K562 (cell line): ENCODE data around the gene RBM20. TPM values are rescaled to one million over a fixed set of nuclear protein-coding genes. Genes with fewer than 3 reads are reported as not detected.
A peak's percentile ranks its signal among the peaks of the same experiment; 100 is the strongest.

Source experiments
- ASH1L ChIP-seq: fragments of 450-650 bp; IDR thresholded peaks from 2 replicates; pipeline ENCODE4 v1.6.1; 2018; ENCODE audit warnings: borderline replicate concordance, mild to moderate bottlenecking, low read depth; ENCODE audit not compliant: partially characterized antibody
- CAMTA2 ChIP-seq: fragments of 250-450 bp; sonication (Bioruptor Pico); conservative IDR thresholded peaks from 2 replicates; pipeline ENCODE4 v1.5.1; 2022
- CEBPB ChIP-seq: fragments of 450-650 bp; IDR thresholded peaks from 2 replicates; pipeline ENCODE4 v1.6.1; 2016; ENCODE audit warnings: missing genetic modification characterization, missing compliant biosample characterization
- FOXJ2 ChIP-seq: fragments of 200-800 bp; sonication (Bioruptor generic); IDR thresholded peaks from 2 replicates; pipeline ENCODE4 v1.6.1; 2016; ENCODE audit warnings: missing genetic modification characterization, missing compliant biosample characterization
- GABPB1 ChIP-seq: sonication (generic); formaldehyde crosslinking; IDR thresholded peaks from 2 replicates; pipeline ENCODE4 v1.8.0; 2022; ENCODE audit warnings: mild to moderate bottlenecking, missing genetic modification reagents
- GATAD2B ChIP-seq: fragments of 450-650 bp; IDR thresholded peaks from 2 replicates; pipeline ENCODE4 v1.6.1; 2017; ENCODE audit warnings: mild to moderate bottlenecking, borderline replicate concordance
- L3MBTL2 ChIP-seq: fragments of 450-650 bp; IDR thresholded peaks from 2 replicates; pipeline ENCODE4 v1.6.1; 2016; ENCODE audit warnings: mild to moderate bottlenecking, moderate library complexity
- MAFF ChIP-seq: IDR thresholded peaks from 2 replicates; pipeline ENCODE4 v1.6.1; 2012; ENCODE audit warnings: low read length, improper control_type of control experiment
- MAZ ChIP-seq, 2 experiments: fragments of 450-650 bp in 1 of 2; sonication (generic) in 1 of 2; formaldehyde crosslinking; IDR thresholded peaks in 1 of 2; conservative IDR thresholded peaks in 1 of 2; 2 replicates each; pipeline versions ENCODE4 v1.4.0 to v1.5.0; 2020; ENCODE audit warnings: mild to moderate bottlenecking in 1 of 2, missing genetic modification reagents in 1 of 2
- MEIS2 ChIP-seq: fragments of 450-650 bp; IDR thresholded peaks from 2 replicates; pipeline ENCODE4 v1.6.1; 2014; ENCODE audit warnings: mild to moderate bottlenecking; ENCODE audit not compliant: partially characterized antibody
- NFE2 ChIP-seq: IDR thresholded peaks from 2 replicates; pipeline ENCODE4 v1.6.1; 2014; ENCODE audit warnings: antibody characterized with exemption, low read depth
- NFRKB ChIP-seq: fragments of 450-650 bp; IDR thresholded peaks from 2 replicates; pipeline ENCODE4 v1.6.1; 2016; ENCODE audit warnings: low read depth
- PHF8 ChIP-seq: fragments of 200-600 bp; sonication (generic); IDR thresholded peaks from 2 replicates; pipeline ENCODE4 v1.6.1; 2012; ENCODE audit warnings: mixed run types, mild to moderate bottlenecking, inconsistent platforms, low read length, moderate library complexity, borderline replicate concordance
- PRPF4 ChIP-seq: fragments of 200-400 bp; formaldehyde crosslinking; IDR thresholded peaks from one replicate; pipeline ENCODE4 v1.6.1; 2017; ENCODE audit warnings: low read length, low read depth, mild to moderate bottlenecking; ENCODE audit not compliant: insufficient read depth, poor library complexity, severe bottlenecking
- RBFOX2 ChIP-seq: fragments of 200-400 bp; formaldehyde crosslinking; IDR thresholded peaks from 2 replicates; pipeline ENCODE4 v1.6.1; 2017; ENCODE audit warnings: low read depth, mild to moderate bottlenecking, low read length, moderate library complexity
- RBM22 ChIP-seq: fragments of 200-400 bp; formaldehyde crosslinking; IDR thresholded peaks from 2 replicates; pipeline ENCODE4 v1.6.1; 2018; ENCODE audit warnings: low read length, low read depth; ENCODE audit not compliant: poor library complexity, severe bottlenecking
- RHOXF2B ChIP-seq: fragments of 250-450 bp; sonication (Bioruptor Pico); conservative IDR thresholded peaks from 2 replicates; pipeline ENCODE4 v1.5.1; 2021
- RNF2 ChIP-seq: sonication (generic); IDR thresholded peaks from 2 replicates; pipeline ENCODE4 v1.6.1; 2016
- SIN3A ChIP-seq, 2 experiments: fragments of 150-350 bp in 1 of 2; IDR thresholded peaks; 2 replicates each; pipeline ENCODE4 v1.6.1; 2011 to 2016; ENCODE audit warnings: borderline replicate concordance in 2 of 2, low read depth in 2 of 2, low read length in 2 of 2, mild to moderate bottlenecking in 2 of 2, moderate library complexity in 2 of 2; ENCODE audit not compliant: control insufficient read depth in 1 of 2
- TBL1XR1 ChIP-seq, 2 experiments: IDR thresholded peaks; 2 replicates each; pipeline ENCODE4 v1.6.1; 2012; ENCODE audit warnings: improper control_type of control experiment in 2 of 2, low read length in 2 of 2, mild to moderate bottlenecking in 1 of 2
- TBP ChIP-seq: optimal IDR thresholded peaks from 2 replicates; pipeline ENCODE3; 2011; ENCODE audit warnings: low read depth, low read length, improper control_type of control experiment
- TEAD4 ChIP-seq, 2 experiments: sonication (generic) in 1 of 2; formaldehyde crosslinking in 1 of 2; IDR thresholded peaks; 2 replicates each; pipeline versions ENCODE4 v1.6.1 to v1.8.0; 2012 to 2022; ENCODE audit warnings: borderline replicate concordance in 1 of 2, inconsistent platforms in 1 of 2, low read length in 1 of 2, mild to moderate bottlenecking in 1 of 2, missing genetic modification reagents in 1 of 2
- ZBED1 ChIP-seq: IDR thresholded peaks from 2 replicates; pipeline ENCODE4 v1.6.1; 2014
- ZNF175 ChIP-seq: fragments of 200-800 bp; sonication (Bioruptor generic); IDR thresholded peaks from 2 replicates; pipeline ENCODE4 v1.6.1; 2016; ENCODE audit warnings: low read depth, mild to moderate bottlenecking, missing genetic modification characterization, missing compliant biosample characterization
- ZNF282 ChIP-seq: sonication (generic); formaldehyde crosslinking; IDR thresholded peaks from 2 replicates; pipeline ENCODE4 v1.8.1; 2023; ENCODE audit warnings: missing genetic modification reagents
- ZNF445 ChIP-seq: fragments of 250-450 bp; sonication (Bioruptor Pico); IDR thresholded peaks from 2 replicates; pipeline ENCODE4 v1.4.0; 2020; ENCODE audit warnings: low read depth, mild to moderate bottlenecking, moderate library complexity
- ZNF586 ChIP-seq: fragments of 450-650 bp; formaldehyde crosslinking; conservative IDR thresholded peaks from 2 replicates; pipeline ENCODE4 v1.4.0; 2020; ENCODE audit warnings: mild to moderate bottlenecking, moderate library complexity
- ZNF696 ChIP-seq: fragments of 250-450 bp; sonication (Bioruptor Pico); conservative IDR thresholded peaks from 2 replicates; pipeline ENCODE4 v1.4.0; 2020; ENCODE audit warnings: mild to moderate bottlenecking, moderate library complexity
- polyA plus RNA-seq, 8 experiments: library from polyadenylated mRNA; depleted of rRNA in 4 of 8; stranded (reverse) in 5 of 8; unstranded in 3 of 8; fragments of >200 nt; fragmentation: Nextera tagmentation in 2 of 8; fragmentation: Illumina TruSeq in 1 of 8; extraction: Ambion mirVana in 2 of 8; extraction: Trizol in 1 of 8; gene quantifications; 2 replicates each; pipeline versions ENCODE4 v1.2.1 to v1.2.3, GENCODE V29; 2011 to 2014; ENCODE audit warnings: inconsistent platforms in 1 of 8, missing spikeins in 1 of 8
- total RNA-seq, 7 experiments: library from RNA; depleted of rRNA in 6 of 7; stranded (reverse); fragments of >200 nt in 6 of 7; fragmentation: Illumina TruSeq in 2 of 7; extraction: Trizol in 2 of 7; gene quantifications; 2 replicates each; pipeline versions ENCODE4 v1.2.1 to v1.2.3, GENCODE V29; 2011 to 2021; ENCODE audit warnings: low replicate concordance in 1 of 7

RBM20 gene
- total and polyA plus RNA-seq, 9 of the 15 experiments (the other 6 are each of a cell fraction or from before 2014, with no cell fraction given): 0.63 to 5.7 (median 3.2) TPM

GRCh38 chr10:110872145-110872983 lies 228.2 kb downstream of the RBM20 start (continued):
- TF ChIP-seq GABPB1 (CRISPR knock-in tag) (peak; percentile 48; the same call in 1 of the 2 replicates), ZNF445 (CRISPR knock-in tag) (no peak), NFRKB (peak; percentile 60; the same call in 1 of the 2 replicates), RBM22 (peak; percentile 39), L3MBTL2 (peak; percentile 97), CEBPB (tag) (peak; percentile 91), SIN3A (IDR thresholded peaks at IDR 0.05; ENCODE audit: borderline replicate concordance in 2 of 2, control insufficient read depth in 1 of 2, low read depth in 2 of 2, low read length in 2 of 2) (peak in 1 of 2 experiments; percentile 19; a peak in 1 of 4 replicates), PHF8 (peak; percentile 6; the same call in 1 of the 2 replicates), PRPF4 (no peak), RNF2 (no peak), MAFF (0 out of 2 replicates have a peak, but pooled peaks have one; percentile 5), ZNF586 (CRISPR knock-in tag) (no peak), MEIS2 (peak; percentile 74), ZNF696 (no peak), ZBED1 (no peak), ZNF282 (CRISPR knock-in tag) (no peak), TBP (peak; percentile 43), GATAD2B (no peak), TEAD4 (IDR thresholded peaks at IDR 0.05; ENCODE audit: low read length) (0 out of 2 replicates have a peak, but pooled peaks have one; percentile 9), TEAD4 (CRISPR knock-in tag; IDR thresholded peaks at IDR 0.05; ENCODE audit: borderline replicate concordance) (no peak), CAMTA2 (CRISPR knock-in tag) (no peak), RHOXF2B (no peak), FOXJ2 (tag) (0 out of 2 replicates have a peak, but pooled peaks have one; percentile 32), TBL1XR1 (IDR thresholded peaks at IDR 0.05; ENCODE audit: low read length in 2 of 2) (peak in 1 of 2 experiments; percentile 25; a peak in 1 of 4 replicates), MAZ (CRISPR knock-in tag; conservative IDR thresholded peaks at IDR 0.05 in 1 of 2, IDR thresholded peaks at IDR 0.05 in 1 of 2) (peak; percentile 53; a peak in 1 of 4 replicates), RBFOX2 (peak; percentile 97), ZNF175 (CRISPR knock-in tag) (0 out of 2 replicates have a peak, but pooled peaks have one; percentile 37), NFE2 (no peak), ASH1L (no peak)
